ENCODE data around the gene SLFN5. TPM values are rescaled to one million over a fixed set of nuclear protein-coding genes. Genes with fewer than 3 reads are reported as not detected.

SLFN5 gene
- total and polyA plus RNA-seq, 2 of the 4 experiments (the other 2 are of a cell fraction) = 13.0 to 48.9 TPM

- TF ChIP-seq CHD1 (IDR thresholded peaks at IDR 0.05; ENCODE audit: low read depth, low read length) (no peak), FOS (IDR thresholded peaks at IDR 0.05; ENCODE audit: low read depth, low read length) (no peak), ELK1 (IDR thresholded peaks at IDR 0.05; ENCODE audit: borderline replicate concordance, low read depth, low read length) (no peak), RFX5 (IDR thresholded peaks at IDR 0.05; ENCODE audit: low read depth, low read length) (no peak), NFE2L2 (IDR thresholded peaks at IDR 0.05; ENCODE audit: low read depth, low read length) (no peak)
Observed at GRCh38 chr17:35313875-35314409, 71.1 kb downstream of the SLFN5 start (continued).
